Measurements from ENCODE around the gene PCDHGA10.

DNA sequence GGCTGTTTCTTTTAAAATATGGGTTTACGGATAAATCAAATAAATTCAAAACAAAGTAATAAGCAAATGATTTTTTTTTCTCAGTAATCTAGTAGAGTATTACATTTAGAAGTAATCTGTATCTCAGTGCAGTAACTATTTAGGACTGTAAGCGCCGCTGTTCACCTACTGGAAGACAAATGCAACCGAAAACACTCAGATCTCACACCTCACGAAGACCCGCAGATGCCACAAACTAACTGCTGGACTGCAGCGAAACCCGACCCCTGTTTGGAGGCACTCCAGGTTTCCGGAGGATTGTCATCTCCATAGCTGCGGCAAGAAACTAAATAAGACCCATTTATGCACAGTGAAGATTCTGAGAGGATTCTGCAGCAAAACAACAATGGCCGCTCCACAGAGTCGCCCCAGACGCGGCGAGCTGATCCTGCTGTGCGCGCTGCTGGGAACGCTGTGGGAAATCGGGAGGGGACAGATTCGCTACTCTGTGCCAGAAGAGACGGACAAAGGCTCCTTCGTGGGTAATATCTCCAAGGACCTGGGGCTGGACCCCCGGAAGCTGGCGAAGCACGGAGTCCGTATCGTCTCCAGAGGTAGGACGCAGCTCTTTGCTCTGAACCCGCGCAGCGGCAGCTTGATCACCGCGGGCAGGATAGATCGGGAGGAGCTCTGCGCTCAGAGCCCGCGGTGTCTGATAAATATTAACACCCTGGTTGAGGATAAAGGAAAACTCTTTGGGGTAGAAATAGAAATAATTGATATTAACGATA, 20.2 kb upstream of the PCDHGA10 start, which contains the start of gene PCDHGA8:
- TF ChIP-seq, protein P1, sequence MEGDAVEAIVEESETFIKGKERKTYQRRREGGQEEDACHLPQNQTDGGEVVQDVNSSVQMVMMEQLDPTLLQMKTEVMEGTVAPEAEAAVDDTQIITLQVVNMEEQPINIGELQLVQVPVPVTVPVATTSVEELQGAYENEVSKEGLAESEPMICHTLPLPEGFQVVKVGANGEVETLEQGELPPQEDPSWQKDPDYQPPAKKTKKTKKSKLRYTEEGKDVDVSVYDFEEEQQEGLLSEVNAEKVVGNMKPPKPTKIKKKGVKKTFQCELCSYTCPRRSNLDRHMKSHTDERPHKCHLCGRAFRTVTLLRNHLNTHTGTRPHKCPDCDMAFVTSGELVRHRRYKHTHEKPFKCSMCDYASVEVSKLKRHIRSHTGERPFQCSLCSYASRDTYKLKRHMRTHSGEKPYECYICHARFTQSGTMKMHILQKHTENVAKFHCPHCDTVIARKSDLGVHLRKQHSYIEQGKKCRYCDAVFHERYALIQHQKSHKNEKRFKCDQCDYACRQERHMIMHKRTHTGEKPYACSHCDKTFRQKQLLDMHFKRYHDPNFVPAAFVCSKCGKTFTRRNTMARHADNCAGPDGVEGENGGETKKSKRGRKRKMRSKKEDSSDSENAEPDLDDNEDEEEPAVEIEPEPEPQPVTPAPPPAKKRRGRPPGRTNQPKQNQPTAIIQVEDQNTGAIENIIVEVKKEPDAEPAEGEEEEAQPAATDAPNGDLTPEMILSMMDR (IDR thresholded peaks at IDR 0.05): peak; percentile 26; the same call in 1 of the 2 replicates
- TF ChIP-seq POLR2AphosphoS5 (IDR thresholded peaks at IDR 0.05; ENCODE audit: low read depth, low read length) (no peak), SIN3A (IDR thresholded peaks at IDR 0.05; ENCODE audit: borderline replicate concordance, insufficient read depth, low read depth, low read length) (no peak), TCF7L2 (IDR thresholded peaks at IDR 0.05; ENCODE audit: low read depth, low read length) (no peak)
- TF ChIP-seq, protein P2, sequence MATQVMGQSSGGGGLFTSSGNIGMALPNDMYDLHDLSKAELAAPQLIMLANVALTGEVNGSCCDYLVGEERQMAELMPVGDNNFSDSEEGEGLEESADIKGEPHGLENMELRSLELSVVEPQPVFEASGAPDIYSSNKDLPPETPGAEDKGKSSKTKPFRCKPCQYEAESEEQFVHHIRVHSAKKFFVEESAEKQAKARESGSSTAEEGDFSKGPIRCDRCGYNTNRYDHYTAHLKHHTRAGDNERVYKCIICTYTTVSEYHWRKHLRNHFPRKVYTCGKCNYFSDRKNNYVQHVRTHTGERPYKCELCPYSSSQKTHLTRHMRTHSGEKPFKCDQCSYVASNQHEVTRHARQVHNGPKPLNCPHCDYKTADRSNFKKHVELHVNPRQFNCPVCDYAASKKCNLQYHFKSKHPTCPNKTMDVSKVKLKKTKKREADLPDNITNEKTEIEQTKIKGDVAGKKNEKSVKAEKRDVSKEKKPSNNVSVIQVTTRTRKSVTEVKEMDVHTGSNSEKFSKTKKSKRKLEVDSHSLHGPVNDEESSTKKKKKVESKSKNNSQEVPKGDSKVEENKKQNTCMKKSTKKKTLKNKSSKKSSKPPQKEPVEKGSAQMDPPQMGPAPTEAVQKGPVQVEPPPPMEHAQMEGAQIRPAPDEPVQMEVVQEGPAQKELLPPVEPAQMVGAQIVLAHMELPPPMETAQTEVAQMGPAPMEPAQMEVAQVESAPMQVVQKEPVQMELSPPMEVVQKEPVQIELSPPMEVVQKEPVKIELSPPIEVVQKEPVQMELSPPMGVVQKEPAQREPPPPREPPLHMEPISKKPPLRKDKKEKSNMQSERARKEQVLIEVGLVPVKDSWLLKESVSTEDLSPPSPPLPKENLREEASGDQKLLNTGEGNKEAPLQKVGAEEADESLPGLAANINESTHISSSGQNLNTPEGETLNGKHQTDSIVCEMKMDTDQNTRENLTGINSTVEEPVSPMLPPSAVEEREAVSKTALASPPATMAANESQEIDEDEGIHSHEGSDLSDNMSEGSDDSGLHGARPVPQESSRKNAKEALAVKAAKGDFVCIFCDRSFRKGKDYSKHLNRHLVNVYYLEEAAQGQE (IDR thresholded peaks at IDR 0.05; ENCODE audit: insufficient read depth in 1 of 2, low read depth in 2 of 2, low read length in 1 of 2): no peak
